Ovary (tissue), 9 donors: Measurements from ENCODE around the gene MLXIPL. TPM values are rescaled to one million over a fixed set of nuclear protein-coding genes. Genes with fewer than 3 reads are reported as not detected.

ENCODE experiments used
- DNase-seq, 5 donors: peaks; one replicate each; pipeline ENCODE4 v3.0.0-alpha.2; 2019 to 2020
- H3K27ac ChIP-seq, 2 donors: fragments of 200-600 bp; one replicate each; pipeline versions ENCODE4 v1.5.1 to v1.8.0; 2019 to 2022
- H3K27me3 ChIP-seq: fragments of 200-600 bp; one replicate; pipeline ENCODE4 v1.8.0; 2022
- H3K36me3 ChIP-seq: fragments of 200-600 bp; sonication (generic); one replicate; pipeline ENCODE4 v1.5.1; 2019
- H3K4me1 ChIP-seq: one replicate; pipeline ENCODE4 v1.8.1; 2013; ENCODE audit warnings: mild to moderate bottlenecking, moderate library complexity; ENCODE audit not compliant: insufficient read depth
- H3K4me3 ChIP-seq: fragments of 200-600 bp; sonication (generic); one replicate; pipeline ENCODE4 v1.5.1; 2017
- H3K9me3 ChIP-seq, 2 donors: fragments of 200-600 bp in 1 of 2; sonication (generic) in 1 of 2; one replicate each; pipeline versions ENCODE4 v1.5.1 to v1.8.1; 2013 to 2019; ENCODE audit warnings: mild to moderate bottlenecking in 1 of 2, moderate library complexity in 1 of 2
- EP300 ChIP-seq: sonication (generic); formaldehyde crosslinking; IDR thresholded peaks from one replicate; pipeline ENCODE4 v1.6.1; 2017; ENCODE audit warnings: antibody characterized with exemption
- POLR2A ChIP-seq: fragments of 450-650 bp; IDR thresholded peaks from one replicate; pipeline ENCODE4 v1.6.1; 2017; ENCODE audit warnings: antibody characterized with exemption, mild to moderate bottlenecking, moderate library complexity
- WGBS, 3 donors: extraction: QIAGEN DNeasy Blood & Tissue Kit in 1 of 3; methylation state at CpG; one replicate each; pipeline versions ENCODE4 v1.1.5 to v1.1.7; 2013 to 2017; 5-methylcytosine and 5-hydroxymethylcytosine counted together
- intact Hi-C, 4 donors: fragments of 100-400 bp; cut with DNase I; formaldehyde crosslinking; loops; one replicate each; pipeline versions ENCODE4 v1.11.0 to v1.15.1; 2022 to 2023
- polyA plus RNA-seq, 2 donors: library from polyadenylated mRNA; stranded (reverse); fragments of 200-250 nt in 1 of 2; fragments of 350-450 nt in 1 of 2; fragmentation: Illumina TruSeq in 1 of 2; extraction: RNeasy Lipid Tissue Mini Kit (QIAGEN cat#74804) in 1 of 2; gene quantifications; one replicate each; pipeline ENCODE4 v1.2.3, GENCODE V29; 2013 to 2014
- total RNA-seq, 7 donors: library from RNA; depleted of rRNA in 2 of 7; stranded (reverse); fragments of >200 nt in 2 of 7; fragmentation: NEBNext Ultra II Directional in 3 of 7; extraction: Animal tissue kit (Norgen Biotek cat#: 25700) in 3 of 7; gene quantifications; one replicate each; pipeline versions ENCODE4 v1.1.0 to v1.2.4, GENCODE V29; 2016 to 2023
- TF ChIP-seq, protein P1 (sequence below), 3 donors: fragments of 450-650 bp in 2 of 3; fragments of 200-600 bp in 1 of 3; IDR thresholded peaks; one replicate each; pipeline versions ENCODE4 v1.5.1 to v1.8.0; 2016 to 2022; ENCODE audit warnings: antibody characterized with exemption in 3 of 3, mild to moderate bottlenecking in 1 of 3
- donor health status: DM: no; HTN: no; CAD: no; lungs with moderate emphysema.
- donor health status: DM: no; HTN: no; CAD: no.
- donor health status: Bipolar disorder and iron deficiency.
- donor health status: DM: yes; HTN: yes; CAD: no.
- donor health status: DM: no; HTN: no; CAD: no.
- donor health status: DM: yes; HTN: yes; CAD: no.

The MLXIPL gene
- total and polyA plus RNA-seq, 9 donors = 0.27 to 49.6 (median 4.5) TPM

- peak within 1 kb of the TSS; percentile 89 for H3K4me3 ChIP-seq
- no peaks in the 10 kb centered on the region for H3K9me3 ChIP-seq
- intact Hi-C loops = loop anchor here in 1 of 4 donors (10.0 kb wide), 1 partner anchor 54 kb away; the partner anchor contains the start of gene BAZ1B
- 0 to 1% (median 0%) methylated on average over 37 to 75 of the region's 75 CpGs for WGBS, 3 donors
- H3K27me3 ChIP-seq = no peaks in the 10 kb centered on the region
- H3K36me3 ChIP-seq = no peaks in the 10 kb centered on the region
- H3K4me1 ChIP-seq = peaks cover 10% of the 10 kb centered on the region
- TF ChIP-seq POLR2A = peak; percentile 92
- TF ChIP-seq, protein P1, sequence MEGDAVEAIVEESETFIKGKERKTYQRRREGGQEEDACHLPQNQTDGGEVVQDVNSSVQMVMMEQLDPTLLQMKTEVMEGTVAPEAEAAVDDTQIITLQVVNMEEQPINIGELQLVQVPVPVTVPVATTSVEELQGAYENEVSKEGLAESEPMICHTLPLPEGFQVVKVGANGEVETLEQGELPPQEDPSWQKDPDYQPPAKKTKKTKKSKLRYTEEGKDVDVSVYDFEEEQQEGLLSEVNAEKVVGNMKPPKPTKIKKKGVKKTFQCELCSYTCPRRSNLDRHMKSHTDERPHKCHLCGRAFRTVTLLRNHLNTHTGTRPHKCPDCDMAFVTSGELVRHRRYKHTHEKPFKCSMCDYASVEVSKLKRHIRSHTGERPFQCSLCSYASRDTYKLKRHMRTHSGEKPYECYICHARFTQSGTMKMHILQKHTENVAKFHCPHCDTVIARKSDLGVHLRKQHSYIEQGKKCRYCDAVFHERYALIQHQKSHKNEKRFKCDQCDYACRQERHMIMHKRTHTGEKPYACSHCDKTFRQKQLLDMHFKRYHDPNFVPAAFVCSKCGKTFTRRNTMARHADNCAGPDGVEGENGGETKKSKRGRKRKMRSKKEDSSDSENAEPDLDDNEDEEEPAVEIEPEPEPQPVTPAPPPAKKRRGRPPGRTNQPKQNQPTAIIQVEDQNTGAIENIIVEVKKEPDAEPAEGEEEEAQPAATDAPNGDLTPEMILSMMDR (IDR thresholded peaks at IDR 0.05) = peak; percentile 9 to 16 (median 12)
- no peak for TF ChIP-seq EP300
- peak; percentile 98 to 100 (median 99) for DNase-seq
- H3K27ac ChIP-seq = peak within 1 kb of the TSS; percentile 80 to 88
Measured at GRCh38 chr7:73578342-73579128, 45.8 kb downstream of the MLXIPL start, which contains the start of gene TBL2. Gene TBL2 (minus strand): TSS chr7:73578579. CDS start chr7:73578549, 30 bp downstream.

GRCh38 chr7:73577627-73578341, 46.5 kb downstream of the MLXIPL start:
- peak overlapping the region; percentile 80 to 88 for H3K27ac ChIP-seq
- H3K9me3 ChIP-seq = no peaks in the 10 kb centered on the region
- H3K27me3 ChIP-seq = no peaks in the 10 kb centered on the region
- no peak for DNase-seq
- peaks cover 10% of the 10 kb centered on the region for H3K4me1 ChIP-seq
- H3K36me3 ChIP-seq = no peaks in the 10 kb centered on the region
- 4 to 6% (median 5%) methylated on average over 25 to 32 of the region's 32 CpGs for WGBS, 3 donors
- peak overlapping the region; percentile 89 for H3K4me3 ChIP-seq
- TF ChIP-seq EP300 (no peak), POLR2A (no peak)
- TF ChIP-seq, protein P1 (IDR thresholded peaks at IDR 0.05) = no peak
- intact Hi-C loops = loop anchor here in 1 of 4 donors (10.0 kb wide), 1 partner anchor 53 kb away; the partner anchor contains the start of gene BAZ1B

- H3K9me3 ChIP-seq = no peaks in the 10 kb centered on the region
- H3K4me1 ChIP-seq = peaks cover 8% of the 10 kb centered on the region
- TF ChIP-seq POLR2A = no peak
- no peak for TF ChIP-seq EP300
- TF ChIP-seq, protein P1 (IDR thresholded peaks at IDR 0.05) = no peak
- peak in 1 of 5 donors; percentile 24 for DNase-seq
- intact Hi-C loops = loop anchor here in 1 of 4 donors (10.0 kb wide), 1 partner anchor 49 kb away; the partner anchor contains the start of gene BAZ1B
- H3K4me3 ChIP-seq = no peak overlapping the region
- H3K36me3 ChIP-seq = no peaks in the 10 kb centered on the region
- no peaks in the 10 kb centered on the region for H3K27me3 ChIP-seq
- 95 to 96% (median 96%) methylated on average over 11 of the region's 11 CpGs for WGBS, 3 donors
- no peak overlapping the region for H3K27ac ChIP-seq
Measured at GRCh38 chr7:73573791-73574190, 50.5 kb downstream of the MLXIPL start.

- WGBS, 3 donors = 89 to 97% (median 92%) methylated on average over 9 of the region's 9 CpGs
- no peak for TF ChIP-seq POLR2A
- TF ChIP-seq, protein P1 (IDR thresholded peaks at IDR 0.05) = no peak
- no peak for TF ChIP-seq EP300
- no peak overlapping the region for H3K27ac ChIP-seq
- intact Hi-C loops = loop anchor here in 1 of 4 donors (10.0 kb wide), 1 partner anchor 48 kb away; the partner anchor contains the start of gene BAZ1B
- H3K4me1 ChIP-seq = peaks cover 8% of the 10 kb centered on the region
- H3K4me3 ChIP-seq = no peak overlapping the region
- H3K27me3 ChIP-seq = no peaks in the 10 kb centered on the region
- no peaks in the 10 kb centered on the region for H3K9me3 ChIP-seq
- DNase-seq = peak in 1 of 5 donors; percentile 28
- H3K36me3 ChIP-seq = no peaks in the 10 kb centered on the region
Measured at GRCh38 chr7:73573276-73573675, 51.0 kb downstream of the MLXIPL start.
